Fibroblast of the conjunctiva (primary cell): ENCODE data around the gene LRRIQ1.

Experiments
- DNase-seq: peaks from one replicate; pipeline ENCODE4 v3.0.0-alpha.2; 2010; ENCODE audit warnings: low read depth

LRRIQ1 gene

DNA sequence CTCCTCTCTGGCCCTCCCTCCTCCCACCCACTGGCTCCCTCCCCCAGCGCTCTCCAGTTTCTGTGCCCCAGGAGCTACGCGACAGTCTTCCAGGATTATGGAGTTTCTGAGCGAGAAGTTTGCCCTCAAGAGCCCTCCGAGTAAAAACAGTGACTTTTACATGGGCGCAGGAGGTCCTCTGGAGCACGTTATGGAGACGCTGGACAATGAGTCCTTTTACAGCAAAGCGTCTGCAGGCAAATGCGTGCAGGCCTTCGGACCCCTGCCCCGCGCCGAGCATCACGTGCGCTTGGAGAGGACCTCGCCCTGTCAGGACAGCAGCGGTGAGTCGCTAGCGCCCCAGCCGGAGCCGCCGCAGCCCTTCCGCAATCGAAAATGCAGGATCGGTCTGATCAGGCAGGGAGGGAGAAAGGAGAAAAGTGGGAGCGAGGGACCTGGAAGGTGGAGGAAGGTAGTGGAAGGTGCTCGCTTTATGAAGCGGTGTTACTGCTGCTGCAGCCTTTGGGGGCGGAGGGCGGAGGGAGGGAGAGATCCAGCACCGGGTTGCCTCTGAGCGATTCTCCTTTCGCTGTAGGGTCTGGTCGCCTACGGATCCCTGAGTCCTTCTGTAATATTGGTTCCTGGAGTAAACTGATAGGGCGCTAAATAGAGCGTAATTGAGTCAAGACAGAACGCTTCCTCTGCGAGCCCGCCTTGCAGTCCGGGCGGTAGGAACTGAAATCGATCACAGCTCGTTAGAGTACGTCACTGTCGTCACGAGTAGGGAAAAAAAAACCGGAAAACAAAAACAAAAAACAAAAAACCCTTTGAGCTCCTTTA lies 244.2 kb downstream of the LRRIQ1 start, which contains the start of gene ALX1:
Gene ALX1 (plus strand): TSS at position 56 of the 819 bp plus-strand sequence. CDS start 42 bp downstream, at position 98.
- DNase-seq = peak; percentile 72

DNA sequence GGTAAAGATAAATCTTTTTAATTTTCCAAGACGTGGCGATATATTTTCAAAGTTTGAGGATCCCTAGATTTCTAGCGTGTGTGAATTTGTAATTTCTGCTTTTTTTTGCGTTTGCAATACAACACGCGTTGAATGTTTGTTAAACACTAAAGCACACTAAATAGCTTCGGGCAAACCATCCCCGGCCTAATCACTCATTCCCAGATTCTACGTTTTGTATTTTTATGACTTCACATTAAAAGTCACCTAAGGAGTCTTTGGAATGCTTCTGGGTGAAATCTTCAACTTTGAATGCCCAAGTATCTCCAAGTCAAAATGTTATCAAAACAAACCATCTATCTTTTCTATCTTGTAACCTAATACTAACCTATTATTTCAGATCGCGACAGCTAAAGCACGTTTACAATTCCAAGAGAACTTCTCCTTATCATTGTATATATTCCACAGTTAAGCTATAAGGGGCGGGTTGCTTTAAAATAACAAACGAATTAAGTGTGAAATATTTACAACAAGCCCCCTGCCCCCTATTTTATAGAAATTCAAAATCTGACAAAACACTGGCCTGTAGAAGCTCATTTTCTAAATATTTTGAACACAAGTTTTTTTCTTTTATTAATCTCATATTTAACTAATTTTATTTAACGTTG lies 245.0 kb downstream of the LRRIQ1 start:
- no peak for DNase-seq

DNA sequence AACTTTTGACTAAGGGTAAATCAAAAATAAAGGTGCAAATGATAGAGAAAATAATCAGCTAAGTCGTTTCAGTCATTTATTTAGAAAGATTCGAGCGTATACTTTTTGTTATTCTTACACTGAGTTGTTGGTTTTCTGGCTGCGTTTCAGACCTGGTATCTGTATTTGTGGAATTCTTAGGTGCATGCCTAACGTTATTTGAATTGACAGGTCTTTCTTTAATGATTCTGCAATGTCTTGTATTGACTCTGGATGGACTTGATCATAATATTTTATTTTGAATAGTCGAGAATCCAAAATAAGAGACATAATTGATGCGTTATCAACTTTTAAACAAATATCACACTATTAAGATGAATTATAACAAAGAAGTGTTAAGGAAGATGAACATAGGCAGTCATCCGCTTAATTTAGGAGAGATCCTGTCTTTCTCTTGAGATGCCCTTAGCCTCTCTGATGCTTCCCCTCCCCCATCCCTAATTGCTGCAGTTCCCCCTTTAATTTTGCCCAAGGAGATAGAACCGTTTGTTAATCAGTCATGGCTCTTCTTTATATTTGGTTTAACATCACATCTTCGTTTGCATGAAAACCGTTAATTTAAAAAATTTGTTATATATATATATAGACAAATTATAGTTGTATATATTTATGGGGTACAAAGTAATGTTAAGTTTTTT lies 245.6 kb downstream of the LRRIQ1 start:
- no peak for DNase-seq

DNA sequence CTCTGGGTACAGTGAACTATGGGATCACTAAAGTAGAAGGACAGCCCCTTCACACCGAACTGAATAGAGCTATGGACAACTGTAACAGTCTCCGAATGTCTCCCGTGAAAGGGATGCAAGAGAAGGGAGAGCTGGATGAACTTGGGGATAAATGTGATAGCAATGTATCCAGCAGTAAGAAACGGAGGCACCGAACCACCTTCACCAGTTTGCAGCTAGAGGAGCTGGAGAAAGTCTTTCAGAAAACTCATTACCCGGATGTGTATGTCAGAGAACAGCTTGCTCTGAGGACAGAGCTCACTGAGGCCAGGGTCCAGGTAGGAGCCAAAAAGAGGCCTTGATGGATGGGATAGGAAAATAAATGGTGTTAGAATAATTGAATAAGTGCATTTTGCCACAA lies 247.4 kb downstream of the LRRIQ1 start:
- DNase-seq = no peak
